Cortex of kidney (tissue), 1 donor: Measurements from ENCODE around the gene L3MBTL2.

Experiments
- DNase-seq: peaks from one replicate; lab custom pipeline; 2025; lab: John Stamatoyannopoulos, UW

The L3MBTL2 gene

DNA sequence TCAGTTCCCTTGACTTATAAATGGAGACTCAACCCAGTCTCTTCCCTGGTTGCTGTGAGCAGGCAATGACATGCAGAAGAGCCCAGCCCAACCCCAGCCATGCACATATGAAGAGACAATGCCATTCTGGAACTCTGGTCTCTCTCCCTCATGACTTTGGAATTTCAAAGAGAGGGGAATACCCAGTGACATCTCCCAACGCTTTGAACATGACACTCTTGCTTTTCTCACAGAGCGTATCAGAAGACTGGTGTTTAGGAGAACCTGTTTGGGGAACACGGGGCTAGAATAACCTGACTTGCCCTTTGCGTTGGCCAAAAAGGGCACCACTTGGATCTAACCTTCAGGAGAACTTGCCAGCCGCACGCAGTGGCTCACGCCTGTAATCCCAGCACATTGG is 68.0 kb downstream of the L3MBTL2 start:
- no peak for DNase-seq

DNA sequence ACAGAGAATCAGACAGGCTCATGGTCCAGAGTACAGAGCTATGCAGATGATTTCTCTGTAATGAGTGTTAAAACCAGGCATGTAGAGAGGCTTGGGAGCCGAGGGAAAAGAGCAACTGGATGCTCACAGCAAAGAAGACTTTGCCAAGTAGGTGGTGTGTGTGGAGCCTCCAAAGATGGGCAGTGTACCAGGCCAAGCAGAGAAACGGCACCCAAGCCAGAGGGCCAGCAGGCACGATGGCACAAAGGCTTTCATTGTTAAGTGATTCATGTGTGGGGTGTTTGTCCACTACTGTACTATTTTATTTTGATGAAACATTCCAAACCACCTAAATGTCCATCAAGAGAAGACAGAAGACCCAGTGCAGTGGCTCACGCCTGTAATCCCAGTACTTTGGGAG is 69.7 kb downstream of the L3MBTL2 start:
- no peak for DNase-seq

DNA sequence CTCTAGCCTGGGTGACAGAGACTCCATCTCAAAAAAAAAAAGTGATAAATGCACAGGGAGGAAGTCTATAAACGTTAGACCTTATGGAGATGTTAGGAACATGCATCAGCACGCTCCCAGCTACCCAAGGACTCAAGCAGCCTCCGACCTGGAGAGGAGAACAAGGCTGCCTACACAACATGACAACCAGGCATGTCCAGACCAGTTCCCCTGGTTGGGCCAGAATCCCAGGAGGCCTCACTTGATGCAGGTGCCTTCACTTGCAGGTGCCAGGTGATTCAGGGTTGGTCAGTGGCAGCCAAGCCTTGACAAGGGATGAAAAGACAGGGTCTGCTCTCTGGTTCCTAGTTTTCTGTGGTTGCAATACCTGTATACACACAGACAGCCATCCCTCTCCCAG is 75.0 kb downstream of the L3MBTL2 start:
- DNase-seq, result no peak

DNA sequence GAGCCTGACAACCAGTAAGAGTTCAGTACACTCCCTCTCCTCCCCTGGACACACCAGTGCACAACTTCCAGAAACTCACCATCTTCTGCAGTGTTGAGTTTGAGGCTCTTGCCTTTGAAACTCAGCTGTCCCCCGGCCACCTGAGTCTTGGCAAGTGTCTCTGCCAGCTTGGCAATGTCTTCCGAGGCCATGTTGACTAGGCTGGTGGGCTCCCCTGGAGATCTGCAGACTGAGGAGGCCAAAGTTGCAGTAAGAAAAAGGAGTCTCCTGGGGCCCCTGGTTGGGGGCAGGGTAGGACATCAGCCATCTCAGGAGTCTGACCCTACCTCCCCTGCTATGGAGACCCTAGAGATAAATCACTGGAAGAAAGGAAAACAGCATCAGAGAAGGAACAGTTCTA is 75.7 kb downstream of the L3MBTL2 start:
- no peak for DNase-seq
